NCI-H2107 (cell line): ENCODE results near the gene RHOG.
"Not testable (repeated sequence)": the region's sequence is repeated elsewhere in the genome, so short reads cannot be mapped to it uniquely, and the experiment has no call there.

Experiments used
- DNase-seq: peaks from one replicate; lab custom pipeline; 2025; lab: John Stamatoyannopoulos, UW

The RHOG gene

DNA sequence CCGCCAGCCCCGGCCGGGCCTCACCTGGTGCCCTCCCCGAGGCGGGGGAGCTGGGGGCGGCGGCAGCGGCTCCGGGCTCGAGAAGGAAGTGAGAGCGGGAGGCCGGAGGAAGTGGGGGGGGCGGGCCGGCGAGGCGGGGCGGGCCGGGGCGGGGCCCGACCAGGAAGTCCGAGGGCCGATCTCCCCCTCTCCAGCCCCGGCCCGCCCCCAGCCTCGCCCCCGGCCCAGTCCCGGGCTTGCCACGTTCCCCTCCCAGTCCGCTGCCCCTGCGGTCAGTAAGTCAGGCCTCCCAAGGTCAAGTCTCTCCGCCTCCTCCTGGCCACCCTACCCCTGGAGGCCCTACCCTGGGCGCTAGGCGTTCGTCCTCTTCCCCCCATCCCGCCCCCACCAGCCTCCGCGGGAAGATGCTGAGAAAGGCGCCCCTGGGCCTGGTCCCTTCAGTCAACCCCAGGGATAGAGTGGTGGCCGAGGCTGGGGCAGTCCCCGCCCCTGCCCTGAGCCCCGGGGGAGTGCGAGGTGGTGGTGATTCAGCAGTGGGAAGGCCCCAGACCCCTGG, at the start of gene RHOG:
TSS of gene RHOG (minus strand) at position 90 of the 556 bp plus-strand sequence. CDS start 12,821 bp downstream, outside the sequence.
- DNase-seq: no peak

DNA sequence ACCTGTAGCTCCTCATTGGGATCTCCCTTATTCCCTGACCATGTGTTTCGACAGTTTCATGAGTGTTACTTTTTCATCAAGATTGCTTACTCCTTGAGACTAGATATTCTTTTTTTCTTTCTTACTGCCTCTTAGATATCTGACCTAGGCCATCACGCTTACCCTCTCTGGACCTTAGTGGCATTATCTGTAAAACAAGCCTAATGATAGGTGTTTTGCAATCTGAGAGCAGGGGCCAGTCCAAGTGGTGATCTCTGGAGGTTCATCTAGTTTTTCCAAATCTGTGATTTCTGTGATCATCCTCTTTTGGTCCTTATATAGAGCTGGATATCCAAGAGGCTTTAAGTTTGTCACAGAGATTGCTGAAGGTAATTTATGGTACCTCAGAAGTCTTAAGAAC, 49.3 kb upstream of the RHOG start:
- DNase-seq: no peak

DNA sequence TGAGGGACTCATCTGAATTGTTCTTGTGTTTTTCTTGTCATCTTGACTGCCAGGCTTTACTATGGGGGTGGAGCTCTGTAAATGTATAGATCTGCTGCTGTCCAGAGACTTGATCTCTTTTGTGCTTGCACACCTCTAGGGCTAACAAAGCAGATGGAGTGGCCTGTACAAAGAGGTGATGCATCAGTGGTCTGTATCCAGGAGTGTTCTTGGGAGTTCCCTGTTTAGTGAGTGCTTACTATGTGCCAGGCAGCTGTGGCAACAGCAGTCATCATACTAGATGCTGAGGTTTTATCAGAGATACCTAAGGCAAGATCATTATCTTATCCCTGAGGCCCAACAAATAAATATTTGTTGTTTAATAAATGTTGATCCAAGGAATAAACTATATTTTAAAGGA, 48.1 kb upstream of the RHOG start:
- DNase-seq: no peak

DNA sequence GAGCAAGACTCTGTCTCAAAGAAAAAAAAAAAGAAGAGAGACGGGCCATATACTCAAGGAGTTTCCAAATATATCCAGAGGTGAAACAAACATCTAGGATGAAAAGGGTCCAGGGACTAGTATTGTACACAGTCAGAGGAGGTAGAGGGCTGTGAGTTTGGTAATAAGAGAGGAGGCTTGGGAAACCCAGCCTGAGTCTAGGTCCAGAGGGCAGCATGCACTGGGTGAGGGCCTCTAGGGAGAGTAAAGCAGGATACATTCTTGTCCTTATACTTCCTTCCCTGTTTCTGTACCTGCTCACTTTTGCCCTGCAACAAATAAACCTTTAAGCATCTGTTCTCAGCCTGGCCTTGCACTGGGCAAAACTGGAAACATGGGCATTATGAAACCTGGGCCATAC, 46.2 kb upstream of the RHOG start:
- DNase-seq: no peak

DNA sequence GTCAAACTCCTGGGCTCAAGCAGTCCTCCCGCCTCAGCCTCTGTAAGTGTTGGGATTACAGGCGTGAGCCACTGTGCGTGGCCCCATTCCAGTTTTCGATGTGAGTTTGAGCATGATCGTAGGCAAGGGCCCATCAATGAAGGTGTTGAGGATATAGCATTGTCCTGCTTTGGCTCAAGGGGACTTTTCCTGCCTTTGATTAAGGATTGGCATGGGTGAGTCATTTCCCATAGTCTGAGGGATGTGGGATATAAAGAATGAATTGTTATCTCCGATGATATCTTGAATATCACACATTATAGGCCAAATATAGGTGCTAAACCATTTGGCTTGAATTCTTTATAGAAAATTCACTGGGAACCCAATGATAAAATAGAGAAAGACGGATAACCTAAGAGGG, 45.1 kb upstream of the RHOG start:
- DNase-seq: no peak

DNA sequence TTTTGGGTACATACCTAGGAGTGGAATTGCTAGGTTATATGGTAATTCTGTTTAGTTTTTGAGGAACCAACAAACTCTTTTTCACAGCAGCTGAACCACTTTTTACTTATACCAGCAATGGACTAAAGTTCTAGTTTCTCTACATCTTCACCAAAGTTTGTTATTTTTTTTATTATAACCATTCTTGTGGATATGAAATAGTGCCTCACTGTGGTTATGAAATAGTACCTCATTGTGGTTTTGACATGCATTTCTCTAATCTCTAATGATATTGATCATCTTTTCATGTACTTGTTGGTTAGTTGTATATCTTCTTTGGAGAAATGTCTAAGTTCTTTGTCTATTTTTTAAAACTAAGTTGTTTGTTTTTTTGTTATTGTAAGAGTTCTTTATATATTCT, 41.9 kb upstream of the RHOG start:
- no peak for DNase-seq

DNA sequence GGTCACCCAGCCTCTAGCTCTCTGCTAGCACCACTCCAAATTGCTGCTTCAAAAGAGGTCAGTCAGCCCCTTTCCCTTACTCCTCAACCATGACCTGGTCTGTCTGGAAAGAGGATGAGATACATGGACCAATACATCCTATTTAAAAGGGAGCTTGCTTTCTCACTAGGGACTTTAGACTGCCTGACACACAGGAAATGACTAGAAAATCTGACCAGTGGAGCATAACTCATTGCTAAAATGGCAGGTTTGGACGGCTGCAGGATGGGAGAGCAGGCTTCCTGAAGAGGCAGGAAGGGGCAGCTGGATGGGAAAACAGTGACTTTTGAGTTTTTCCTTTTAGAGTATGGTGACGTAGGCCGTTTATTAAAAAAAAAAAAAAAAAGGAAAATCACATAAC, 40.0 kb upstream of the RHOG start:
- no peak for DNase-seq

DNA sequence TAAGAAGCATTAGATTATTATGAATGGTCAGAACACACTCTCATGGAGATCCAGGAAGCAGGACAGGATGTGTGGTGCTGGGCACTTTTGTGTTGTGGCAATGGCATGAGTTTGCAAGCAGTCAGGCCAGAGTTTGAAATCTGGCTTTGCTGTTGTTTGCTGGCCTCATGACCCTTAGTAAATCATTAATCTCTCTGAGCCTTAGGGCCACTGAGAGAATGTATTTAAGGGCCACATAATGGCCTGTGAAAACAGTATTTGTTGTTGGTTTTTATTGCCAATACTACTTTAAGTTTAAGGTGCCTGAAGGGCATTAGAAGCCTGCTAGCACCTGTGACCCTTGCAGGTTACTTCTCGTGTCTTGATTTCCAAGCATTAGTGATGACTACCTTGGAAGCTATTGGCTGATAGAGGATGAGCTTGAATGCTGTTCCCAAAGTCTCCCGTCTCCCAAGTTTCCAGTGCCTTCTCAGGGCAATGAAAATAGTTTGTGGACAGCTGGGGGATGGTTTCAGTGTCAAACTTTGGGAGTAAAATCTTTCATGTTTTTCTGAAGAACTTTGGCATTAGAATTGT, 39.3 kb upstream of the RHOG start:
- DNase-seq: no peak

DNA sequence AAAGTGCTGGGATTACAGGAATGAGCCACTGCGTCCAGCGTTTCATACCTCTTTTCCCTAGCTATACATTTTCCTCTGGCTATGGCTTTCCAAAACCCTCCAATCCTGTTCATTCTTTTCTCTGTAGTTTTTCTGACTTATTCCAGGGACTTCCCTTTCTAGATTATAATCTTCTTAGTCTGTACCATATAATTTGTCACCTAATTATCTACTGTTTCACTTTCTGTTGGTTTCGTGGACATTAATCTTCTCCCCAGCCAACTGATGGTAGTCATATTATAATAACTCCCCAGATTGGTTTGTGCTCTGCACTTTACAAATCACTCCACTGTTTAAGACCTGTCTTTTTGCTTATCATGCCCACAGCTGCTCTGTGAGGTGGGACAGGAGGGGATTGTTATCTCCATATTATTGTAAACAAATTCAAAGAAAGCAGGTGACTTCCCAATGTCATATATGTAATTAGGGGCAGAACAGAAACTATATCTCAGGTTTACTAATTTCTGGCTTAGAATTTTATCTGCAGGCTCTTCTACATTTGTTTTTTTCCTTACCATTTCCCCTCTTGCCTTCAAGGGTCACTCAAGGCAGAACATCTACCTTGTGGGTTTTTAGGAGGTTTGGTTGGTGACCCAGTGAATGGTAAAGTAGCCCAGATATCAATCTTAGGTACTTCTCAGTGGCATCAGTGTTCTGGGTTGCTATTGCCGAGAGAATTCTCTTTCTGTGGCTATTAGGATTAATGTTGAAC, 38.6 kb upstream of the RHOG start:
- no peak for DNase-seq

DNA sequence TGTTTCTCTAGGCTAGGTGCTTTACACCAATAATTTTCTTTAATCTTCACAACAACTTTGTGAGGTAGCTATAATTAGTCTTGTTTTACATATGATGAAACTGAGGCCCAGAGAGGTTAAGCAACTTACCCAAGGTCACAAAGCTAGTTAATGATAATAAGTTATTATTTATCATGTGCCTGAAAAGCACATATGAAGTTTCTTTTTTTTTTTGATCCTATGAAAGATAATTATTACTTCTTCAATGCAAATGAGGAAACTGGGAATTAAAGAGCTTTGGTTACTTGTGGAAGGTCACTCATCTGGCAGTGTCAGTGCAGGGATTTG, 37.5 kb upstream of the RHOG start:
- no peak for DNase-seq

DNA sequence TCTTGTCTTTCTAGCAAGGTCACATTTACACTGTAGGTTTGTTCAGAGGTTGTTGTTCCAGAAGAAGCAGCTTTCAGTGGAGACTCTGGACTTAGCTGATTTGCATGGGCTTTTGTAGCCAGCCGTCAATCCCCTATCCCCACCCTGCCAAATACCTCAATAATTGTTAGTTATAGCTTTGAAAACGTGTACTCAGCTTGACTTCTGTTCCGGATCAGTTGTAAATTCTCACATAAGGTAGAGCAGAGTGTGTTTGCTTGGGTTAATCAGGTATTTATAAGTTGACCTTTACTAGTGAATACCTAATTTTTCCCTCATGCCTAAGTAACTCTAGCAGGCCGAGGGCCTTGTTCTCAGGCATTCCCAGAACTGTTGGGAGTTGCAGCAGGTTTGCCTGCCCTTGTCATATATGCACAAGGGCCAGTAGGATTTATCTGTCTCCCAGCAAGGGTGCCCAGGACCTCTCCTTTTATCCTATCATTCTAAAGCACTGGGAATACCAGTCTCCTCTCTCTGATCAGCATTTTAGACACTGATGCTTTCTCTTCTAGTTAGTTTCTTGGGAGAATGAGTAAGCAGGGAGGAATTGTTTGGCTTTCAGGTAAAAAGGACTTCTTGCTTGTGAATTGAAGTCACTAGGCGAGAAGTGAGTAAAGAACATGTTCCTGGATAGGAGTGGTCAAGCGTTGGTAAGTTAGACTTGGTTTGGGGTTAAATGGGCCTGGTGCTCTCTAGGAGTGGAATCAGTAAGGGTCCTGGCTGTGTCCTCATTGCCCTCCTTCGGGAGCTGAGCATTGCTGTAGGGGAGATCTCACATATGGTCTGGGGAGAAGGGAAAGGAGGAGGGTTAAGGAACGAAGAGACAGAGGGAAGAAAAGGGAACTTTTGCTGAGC, 36.9 kb upstream of the RHOG start:
- DNase-seq: no peak

DNA sequence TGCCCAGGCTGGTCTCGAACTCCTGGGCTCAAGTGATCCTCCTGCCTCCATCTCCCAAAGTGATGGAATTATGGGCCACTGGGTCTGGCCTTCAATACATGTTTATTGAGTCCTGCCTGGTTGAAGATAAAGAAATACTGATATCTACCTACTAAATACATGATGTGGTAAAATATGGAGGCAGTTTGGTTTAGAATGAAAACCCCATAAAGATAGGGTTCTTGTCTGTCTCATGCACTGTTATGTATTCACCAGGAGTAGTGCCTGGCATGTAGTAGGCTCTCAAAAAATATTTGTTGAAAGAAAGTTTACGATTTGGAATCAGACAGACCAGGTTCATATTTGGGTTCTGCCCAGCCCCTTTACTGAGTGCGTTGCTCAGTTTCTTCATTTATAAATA, 35.9 kb upstream of the RHOG start:
- DNase-seq: no peak

DNA sequence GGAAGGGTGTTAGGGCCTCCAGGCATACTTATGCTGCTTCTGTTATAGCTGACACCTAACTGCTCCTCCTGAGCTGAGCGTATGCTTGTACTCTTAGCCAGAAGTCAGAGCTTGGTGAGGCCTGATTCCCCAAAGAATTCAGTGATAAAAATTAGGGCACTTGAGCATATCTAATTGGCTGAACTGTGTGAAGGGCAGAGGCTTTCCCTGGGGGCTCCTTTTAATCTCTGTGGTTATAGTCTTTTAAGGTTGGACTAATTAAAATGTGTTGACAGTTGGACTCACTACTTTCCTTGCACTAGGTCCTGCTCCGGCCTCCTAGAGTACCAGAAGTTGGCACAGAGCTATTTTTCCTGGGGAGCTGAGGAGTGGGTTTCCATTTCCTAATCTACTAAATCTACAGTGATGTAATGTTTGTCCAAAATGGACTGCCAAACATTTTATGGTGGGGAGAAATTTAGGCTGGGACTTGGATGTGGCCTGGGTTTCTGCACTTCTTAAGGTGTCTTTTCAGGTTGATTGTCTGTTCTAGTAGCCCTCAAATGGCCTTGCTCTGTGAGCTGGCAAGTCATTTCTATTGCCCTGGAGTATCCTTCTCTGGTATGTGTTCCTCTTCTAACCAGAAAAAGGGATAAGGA, 33.1 kb upstream of the RHOG start:
- DNase-seq: no peak

DNA sequence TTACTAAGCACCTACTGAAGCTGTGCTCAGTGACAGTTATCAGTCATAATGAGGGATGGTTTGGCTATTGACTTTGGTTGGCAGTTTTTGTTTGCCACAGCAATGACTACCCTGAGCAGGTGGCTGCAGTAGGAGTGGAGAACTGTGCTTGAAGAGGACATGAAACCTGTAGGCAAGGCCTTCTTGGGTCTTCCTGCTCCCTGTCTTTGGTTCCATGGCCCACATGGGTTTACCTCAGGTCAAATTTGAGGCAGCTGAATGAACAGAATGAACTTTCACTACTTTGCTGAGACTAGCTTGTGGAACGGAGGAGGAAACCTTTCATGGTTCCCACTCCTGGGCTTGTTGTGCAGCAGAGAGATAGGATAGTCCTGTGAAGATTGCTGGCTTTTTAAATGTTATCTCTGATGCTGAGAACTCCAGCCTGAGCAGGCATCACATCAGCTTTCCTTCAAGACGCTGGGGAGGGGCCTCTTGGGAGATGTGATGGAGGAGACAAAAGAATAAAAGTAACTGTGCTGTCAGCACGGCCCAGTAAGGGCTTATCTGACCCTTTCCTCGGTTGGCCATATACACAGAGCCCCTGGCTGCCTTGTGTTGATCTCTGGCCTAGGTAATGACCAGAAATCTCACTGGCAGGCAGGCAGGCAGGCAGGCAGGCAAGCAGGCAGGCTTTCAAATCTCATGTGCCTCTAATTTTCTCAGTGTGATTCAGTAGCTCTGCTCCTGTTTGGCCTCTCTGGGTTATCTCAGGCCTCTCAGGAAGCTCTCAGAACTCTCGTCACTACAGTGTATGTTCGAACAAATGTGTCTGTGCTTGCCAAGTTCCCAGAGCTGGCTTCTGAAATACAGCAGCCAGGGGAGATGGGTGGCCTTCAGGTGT, 26.7 kb upstream of the RHOG start:
- DNase-seq: no peak

DNA sequence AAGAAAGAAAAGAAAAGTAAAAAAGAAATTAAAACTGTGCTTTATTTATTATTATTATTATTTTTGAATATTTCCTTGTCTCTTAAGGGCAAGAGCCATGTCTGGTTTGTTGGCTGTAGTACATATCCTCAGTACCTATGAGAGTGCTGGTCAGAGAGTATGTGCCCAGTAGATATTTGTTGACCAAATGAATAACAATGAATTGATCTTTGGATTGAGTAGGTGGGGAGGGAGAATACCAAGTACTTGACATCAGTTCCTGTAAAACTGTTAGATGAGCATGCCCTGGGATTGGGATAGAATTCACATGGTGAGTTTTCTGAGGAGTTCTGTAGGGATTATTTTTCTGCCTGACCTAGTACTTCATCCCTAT, 26.1 kb upstream of the RHOG start:
- no peak for DNase-seq

DNA sequence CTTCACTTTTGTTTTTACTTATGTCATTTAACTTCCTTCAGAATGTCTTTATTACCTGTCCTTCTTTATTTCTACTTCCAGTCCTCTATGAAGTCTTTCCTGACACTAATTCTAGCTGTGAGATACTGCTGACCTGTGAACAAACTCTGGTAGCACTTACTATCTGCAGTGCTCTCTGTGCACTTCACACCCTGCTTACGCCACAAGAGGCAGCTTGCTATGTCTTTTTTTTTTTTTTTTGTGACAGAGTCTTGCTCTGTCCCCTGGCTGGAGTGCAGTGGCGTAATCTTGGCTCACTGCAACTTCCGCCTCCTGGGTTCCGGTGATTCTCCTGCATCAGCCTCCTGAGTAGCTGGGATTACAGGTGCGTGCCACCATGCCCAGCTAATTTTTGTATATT, 25.4 kb upstream of the RHOG start:
- DNase-seq: no peak

DNA sequence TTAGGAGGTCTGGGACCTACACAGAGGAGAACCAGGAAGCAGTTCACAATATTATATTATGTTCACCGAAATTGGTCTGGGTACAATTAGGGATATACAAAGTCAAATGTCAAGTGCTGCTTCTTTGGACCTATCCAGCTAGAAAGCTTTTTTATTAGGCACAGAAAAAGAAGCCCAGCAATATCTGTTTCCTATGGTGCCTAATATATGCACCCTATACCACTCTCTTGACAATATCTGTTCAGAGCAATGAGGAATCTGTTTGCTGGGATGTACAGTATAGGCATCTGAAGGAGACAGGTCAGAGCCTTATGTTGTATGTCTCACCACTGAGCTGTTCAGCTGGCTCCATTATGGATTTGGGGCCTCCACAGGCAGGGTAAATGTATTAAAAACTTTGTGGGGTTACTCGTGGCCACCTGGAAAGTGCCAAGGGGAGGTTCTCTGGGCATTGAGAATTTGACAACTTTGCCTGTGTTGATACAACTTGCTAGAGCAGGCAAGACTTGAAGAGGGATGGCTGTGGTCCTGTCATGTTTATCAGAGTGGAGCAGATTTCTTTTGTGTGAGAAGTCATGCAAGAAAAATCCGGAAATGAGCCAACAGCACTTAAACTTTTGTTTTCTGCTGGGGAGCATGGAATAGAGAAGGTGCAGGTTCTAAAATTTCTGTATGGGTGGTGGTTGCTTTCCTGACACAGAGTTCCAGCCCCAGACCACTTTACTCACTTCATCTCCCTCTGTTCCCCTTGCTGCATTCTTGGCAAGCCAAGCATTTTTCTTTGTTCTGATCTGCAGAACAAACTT, 24.8 kb upstream of the RHOG start:
- DNase-seq: no peak

DNA sequence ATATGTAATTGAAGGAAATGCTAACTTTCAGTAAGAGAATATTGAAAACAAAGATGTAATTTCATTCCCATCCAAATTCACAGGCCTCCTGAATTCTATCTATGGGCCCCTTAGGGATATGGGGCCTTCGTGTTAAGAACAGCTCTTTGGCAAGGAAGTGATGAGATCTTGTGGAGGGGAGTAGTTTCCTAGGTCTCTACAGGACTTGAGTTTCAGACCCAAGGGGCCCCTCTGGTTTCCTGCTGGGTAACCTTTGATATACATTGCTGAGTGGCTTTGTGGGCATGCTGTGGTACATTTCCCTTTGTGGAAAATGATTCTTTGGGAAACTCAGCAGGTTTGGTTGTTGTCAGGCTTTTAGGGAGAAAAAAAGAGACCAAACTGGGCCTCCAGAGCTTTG, 20.9 kb upstream of the RHOG start:
- DNase-seq: no peak

DNA sequence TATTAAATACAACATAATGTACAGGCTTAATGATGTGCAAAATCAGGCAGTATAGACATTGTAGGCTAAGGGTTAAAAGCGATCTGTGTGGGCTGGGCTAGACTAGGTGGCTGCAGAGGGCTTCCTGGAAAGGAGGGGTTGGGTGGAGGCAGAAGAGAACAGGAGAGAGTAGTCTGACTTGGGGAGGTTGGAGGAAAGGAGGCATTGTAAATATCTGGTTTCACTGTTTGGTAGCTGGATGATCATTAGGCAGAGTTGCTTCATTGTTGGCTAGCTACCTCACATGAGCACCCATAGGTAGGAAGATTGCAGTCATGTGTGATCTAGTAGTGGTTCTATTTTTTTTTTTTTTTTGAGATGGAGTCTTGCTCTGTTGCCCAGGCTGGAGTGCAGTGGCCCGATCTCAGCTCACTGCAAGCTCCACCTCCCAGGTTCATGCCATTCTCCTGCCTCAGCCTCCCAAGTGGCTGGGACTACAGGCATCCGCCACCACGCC, 20.2 kb upstream of the RHOG start:
- DNase-seq: not testable (repeated sequence)

DNA sequence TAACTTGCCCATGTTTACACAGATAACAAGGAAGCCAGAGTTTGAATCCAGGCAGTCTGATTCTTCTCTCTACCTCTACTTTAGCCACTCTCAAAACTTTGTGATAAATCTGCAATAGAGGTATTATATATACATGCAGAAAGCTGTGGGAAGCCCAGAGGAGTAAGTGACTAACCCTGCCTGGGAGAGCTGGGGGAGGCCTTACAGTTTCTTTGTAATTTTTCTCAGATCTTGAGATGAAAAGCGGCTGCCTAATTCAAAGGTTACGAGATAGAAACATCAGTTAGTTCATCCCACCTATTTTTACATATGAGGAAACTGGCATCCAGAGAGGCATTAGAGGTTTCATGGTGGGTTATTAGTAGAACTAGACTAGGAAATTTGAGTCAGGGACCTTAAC, 19.6 kb upstream of the RHOG start:
- no peak for DNase-seq
